Measurements from ENCODE around the gene RORC. TPM values are rescaled to one million over a fixed set of nuclear protein-coding genes. Genes with fewer than 3 reads are reported as not detected.
"Not testable (repeated sequence)": the region's sequence is repeated elsewhere in the genome, so short reads cannot be mapped to it uniquely, and the experiment has no call there.

RORC gene
- not detected in 2 replicates for total RNA-seq (2014; rRNA removed; shearing (Covaris generic); ENCODE audit: low replicate concordance)

DNA sequence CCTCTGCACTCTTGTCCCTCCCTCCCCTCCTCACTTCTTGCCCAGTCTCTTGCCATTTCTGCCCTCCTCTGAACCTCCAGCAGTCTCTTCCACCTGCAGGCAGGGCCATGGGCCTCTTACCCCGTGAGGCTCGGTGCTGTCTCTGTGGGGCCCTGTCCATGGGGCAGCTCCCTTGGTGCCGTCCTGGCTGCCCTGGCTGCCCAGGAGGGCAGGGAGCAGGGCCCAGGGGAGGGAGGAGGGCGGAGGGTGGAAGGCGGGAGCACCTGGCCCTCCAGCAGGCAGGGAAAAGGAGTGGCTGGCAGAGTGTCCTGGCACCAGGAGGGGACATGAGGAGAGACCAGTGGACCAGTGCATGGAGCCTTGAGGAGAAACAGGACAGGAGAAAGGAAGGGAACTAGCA, at the start of gene RORC:
RORC (minus strand) TSS at position 198 of the 400 bp plus-strand sequence; CDS start at position 160, 38 bp downstream.
- no peaks in the 10 kb centered on the region for H3K4me1 ChIP-seq (ENCODE audit: low read length)
- H3K27ac ChIP-seq (ENCODE audit: low read length) = no peak within 1 kb of the TSS
- H3K36me3 ChIP-seq (ENCODE audit: insufficient read depth, low read length) = no peaks in the 10 kb centered on the region
- no peak within 1 kb of the TSS for H2AFZ ChIP-seq (ENCODE audit: low read length)
- H3K4me2 ChIP-seq (ENCODE audit: low read depth, low read length, poor library complexity, severe bottlenecking) = no peak within 1 kb of the TSS
- no peaks in the 10 kb centered on the region for H3K79me2 ChIP-seq (ENCODE audit: low read length)
- DNase-seq = no peak
- no peaks in the 10 kb centered on the region for H3K27me3 ChIP-seq (ENCODE audit: low read length)
- H3K9me2 ChIP-seq (replicated peaks; ENCODE audit: insufficient read depth, low read length) = no peaks in the 10 kb centered on the region
- H4K20me1 ChIP-seq (ENCODE audit: insufficient read depth, low read depth, low read length) = no peaks in the 10 kb centered on the region
- H3K9me3 ChIP-seq (ENCODE audit: low read length) = no peaks in the 10 kb centered on the region
- no peak within 1 kb of the TSS for H3K4me3 ChIP-seq (ENCODE audit: low read length)
- no peak within 1 kb of the TSS for H3K9ac ChIP-seq (ENCODE audit: low read length)

DNA sequence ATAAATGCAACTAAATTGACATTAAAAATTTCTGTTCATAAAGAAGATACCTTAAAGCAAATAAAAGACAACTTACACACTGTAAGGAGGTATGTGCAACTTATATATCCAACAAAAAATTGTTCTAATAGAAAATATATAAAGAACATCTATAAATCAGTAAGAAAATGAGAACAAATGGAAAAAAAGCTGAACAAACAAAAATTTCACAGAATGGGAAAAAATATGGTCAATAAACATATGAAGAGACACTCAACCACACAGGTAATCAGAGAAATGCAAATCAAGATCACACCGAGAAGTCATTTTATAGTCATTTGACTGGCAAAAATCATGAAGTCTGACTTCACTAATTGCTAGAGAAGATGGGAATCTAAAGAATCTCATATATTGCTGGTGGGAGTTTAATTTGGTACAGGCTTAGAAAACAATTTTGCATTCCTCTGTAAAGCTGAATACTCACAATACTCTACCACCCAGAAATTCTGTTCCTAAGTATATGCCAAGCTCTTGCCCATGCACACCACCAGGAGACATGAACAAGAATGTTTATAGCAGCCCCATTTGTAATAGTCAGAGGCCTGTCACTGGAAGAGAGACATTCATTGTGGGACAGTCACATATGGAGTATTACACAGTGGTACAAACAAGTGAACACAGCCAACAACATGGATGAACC, 44.0 kb upstream of the RORC start:
- Histone ChIP-seq H3K79me2 (ENCODE audit: low read length) (no peaks in the 10 kb centered on the region), H3K9ac (ENCODE audit: low read length) (no peak overlapping the region), H3K27ac (ENCODE audit: low read length) (no peak overlapping the region), H4K20me1 (ENCODE audit: insufficient read depth, low read depth, low read length) (no peaks in the 10 kb centered on the region), H3K36me3 (ENCODE audit: insufficient read depth, low read length) (peaks cover 8% of the 10 kb centered on the region; the same call in 1 of the 2 replicates), H2AFZ (ENCODE audit: low read length) (no peak overlapping the region), H3K9me3 (ENCODE audit: low read length) (no peaks in the 10 kb centered on the region), H3K4me2 (ENCODE audit: low read depth, low read length, poor library complexity, severe bottlenecking) (no peak overlapping the region), H3K9me2 (replicated peaks; ENCODE audit: insufficient read depth, low read length) (no peaks in the 10 kb centered on the region), H3K4me3 (ENCODE audit: low read length) (no peak overlapping the region), H3K27me3 (ENCODE audit: low read length) (no peaks in the 10 kb centered on the region), H3K4me1 (ENCODE audit: low read length) (peaks cover 11% of the 10 kb centered on the region)
- no peak for DNase-seq

DNA sequence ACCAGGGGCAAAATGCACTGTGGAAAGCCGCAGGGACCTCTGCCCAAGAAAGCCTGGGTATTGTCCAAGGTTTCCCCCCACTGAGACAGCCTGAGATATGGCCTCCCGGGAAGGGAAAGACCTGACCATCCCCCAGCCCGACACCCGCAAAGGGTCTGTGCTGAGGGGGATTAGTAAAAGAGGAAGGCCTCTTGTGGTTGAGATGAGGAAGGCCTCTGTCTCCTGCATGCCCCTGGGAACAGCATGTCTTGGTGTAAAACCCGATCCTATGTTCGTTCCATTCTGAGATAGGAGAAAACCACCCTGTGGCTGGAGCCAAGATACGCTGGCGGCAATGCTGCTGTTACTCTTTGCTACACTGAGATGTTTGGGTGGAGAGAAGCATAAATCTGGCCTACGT, 41.2 kb upstream of the RORC start:
- not testable (repeated sequence) for H3K9me3 ChIP-seq (ENCODE audit: low read length); DNase-seq; H3K9ac ChIP-seq (ENCODE audit: low read length); H3K4me2 ChIP-seq (ENCODE audit: low read depth, low read length, poor library complexity, severe bottlenecking); H3K27ac ChIP-seq (ENCODE audit: low read length); H3K36me3 ChIP-seq (ENCODE audit: insufficient read depth, low read length); H3K9me2 ChIP-seq (replicated peaks; ENCODE audit: insufficient read depth, low read length); H2AFZ ChIP-seq (ENCODE audit: low read length); H3K79me2 ChIP-seq (ENCODE audit: low read length); H3K4me3 ChIP-seq (ENCODE audit: low read length); H3K27me3 ChIP-seq (ENCODE audit: low read length); H4K20me1 ChIP-seq (ENCODE audit: insufficient read depth, low read depth, low read length)
- peaks cover 11% of the 10 kb centered on the region for H3K4me1 ChIP-seq (ENCODE audit: low read length)

DNA sequence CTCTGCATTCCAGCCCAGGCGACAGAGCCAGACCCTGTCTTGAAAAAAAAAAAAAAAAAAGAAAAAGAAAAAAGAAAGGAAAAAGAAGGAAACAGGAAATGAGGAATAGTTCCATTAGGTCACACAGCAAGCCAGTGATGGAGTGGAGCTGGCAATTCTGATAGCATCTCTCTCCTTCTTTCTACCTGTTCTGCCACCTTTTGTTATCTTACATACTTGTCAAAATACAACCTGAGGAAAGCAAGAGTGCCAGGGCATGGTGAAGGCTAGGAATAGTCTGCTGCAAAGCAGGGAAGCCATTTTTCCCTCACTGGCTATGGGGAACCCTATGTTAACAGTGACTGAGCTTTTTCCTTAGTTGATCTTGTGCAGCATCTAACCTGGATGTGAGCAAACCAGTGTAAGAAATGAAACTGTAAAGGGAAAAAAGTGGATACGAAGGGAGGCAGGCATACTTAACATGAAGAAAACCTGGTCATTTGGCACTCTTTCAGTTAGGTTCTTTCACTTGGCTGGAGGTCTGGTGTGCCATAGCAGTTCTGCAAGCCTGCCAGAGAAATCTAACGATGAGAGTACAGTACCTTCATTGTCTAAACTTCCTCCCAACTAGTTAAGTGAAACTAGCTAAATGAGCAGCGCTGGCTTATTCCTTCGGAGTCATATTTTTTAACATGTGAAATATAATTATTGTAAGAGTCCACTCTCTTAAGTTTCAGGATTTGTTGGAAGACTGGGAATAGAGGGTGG, 39.9 kb upstream of the RORC start:
- no peak overlapping the region for H3K4me3 ChIP-seq (ENCODE audit: low read length)
- peaks cover 8% of the 10 kb centered on the region; the same call in 1 of the 2 replicates for H3K36me3 ChIP-seq (ENCODE audit: insufficient read depth, low read length)
- no peak overlapping the region for H2AFZ ChIP-seq (ENCODE audit: low read length)
- H3K4me1 ChIP-seq (ENCODE audit: low read length) = peaks cover 11% of the 10 kb centered on the region
- no peaks in the 10 kb centered on the region for H4K20me1 ChIP-seq (ENCODE audit: insufficient read depth, low read depth, low read length)
- H3K27me3 ChIP-seq (ENCODE audit: low read length) = no peaks in the 10 kb centered on the region
- no peak overlapping the region for H3K4me2 ChIP-seq (ENCODE audit: low read depth, low read length, poor library complexity, severe bottlenecking)
- no peaks in the 10 kb centered on the region for H3K9me2 ChIP-seq (replicated peaks; ENCODE audit: insufficient read depth, low read length)
- H3K9me3 ChIP-seq (ENCODE audit: low read length) = no peaks in the 10 kb centered on the region
- DNase-seq = no peak
- H3K9ac ChIP-seq (ENCODE audit: low read length) = no peak overlapping the region
- H3K79me2 ChIP-seq (ENCODE audit: low read length) = no peaks in the 10 kb centered on the region
- H3K27ac ChIP-seq (ENCODE audit: low read length) = no peak overlapping the region

DNA sequence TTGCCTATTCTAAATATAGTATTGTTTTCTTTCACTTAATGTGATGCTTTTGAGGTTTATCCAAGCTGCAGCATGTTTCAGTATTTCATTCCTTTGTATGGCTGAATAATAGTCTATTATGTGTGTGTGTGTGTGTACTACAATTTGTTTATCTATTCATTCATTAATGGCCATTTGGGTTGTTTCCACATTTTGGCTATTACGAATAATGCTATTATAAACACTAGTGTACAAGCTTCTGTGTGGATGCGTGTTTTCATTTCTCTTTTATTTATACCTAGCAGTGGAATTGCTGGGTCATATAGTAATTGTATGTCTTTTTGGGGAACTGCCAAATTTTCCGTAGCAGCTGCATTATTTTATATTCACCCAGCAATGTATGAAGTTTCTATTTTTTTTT, 36.9 kb upstream of the RORC start:
- H3K9me2 ChIP-seq (replicated peaks; ENCODE audit: insufficient read depth, low read length) = no peaks in the 10 kb centered on the region
- H3K9ac ChIP-seq (ENCODE audit: low read length) = no peak overlapping the region
- H3K36me3 ChIP-seq (ENCODE audit: insufficient read depth, low read length) = no peaks in the 10 kb centered on the region
- no peak for DNase-seq
- H3K9me3 ChIP-seq (ENCODE audit: low read length) = no peaks in the 10 kb centered on the region
- H3K27ac ChIP-seq (ENCODE audit: low read length) = no peak overlapping the region
- no peak overlapping the region for H2AFZ ChIP-seq (ENCODE audit: low read length)
- H3K4me2 ChIP-seq (ENCODE audit: low read depth, low read length, poor library complexity, severe bottlenecking) = no peak overlapping the region
- no peaks in the 10 kb centered on the region for H3K27me3 ChIP-seq (ENCODE audit: low read length)
- H3K4me3 ChIP-seq (ENCODE audit: low read length) = no peak overlapping the region
- no peaks in the 10 kb centered on the region for H3K79me2 ChIP-seq (ENCODE audit: low read length)
- no peaks in the 10 kb centered on the region for H3K4me1 ChIP-seq (ENCODE audit: low read length)
- no peaks in the 10 kb centered on the region for H4K20me1 ChIP-seq (ENCODE audit: insufficient read depth, low read depth, low read length)

DNA sequence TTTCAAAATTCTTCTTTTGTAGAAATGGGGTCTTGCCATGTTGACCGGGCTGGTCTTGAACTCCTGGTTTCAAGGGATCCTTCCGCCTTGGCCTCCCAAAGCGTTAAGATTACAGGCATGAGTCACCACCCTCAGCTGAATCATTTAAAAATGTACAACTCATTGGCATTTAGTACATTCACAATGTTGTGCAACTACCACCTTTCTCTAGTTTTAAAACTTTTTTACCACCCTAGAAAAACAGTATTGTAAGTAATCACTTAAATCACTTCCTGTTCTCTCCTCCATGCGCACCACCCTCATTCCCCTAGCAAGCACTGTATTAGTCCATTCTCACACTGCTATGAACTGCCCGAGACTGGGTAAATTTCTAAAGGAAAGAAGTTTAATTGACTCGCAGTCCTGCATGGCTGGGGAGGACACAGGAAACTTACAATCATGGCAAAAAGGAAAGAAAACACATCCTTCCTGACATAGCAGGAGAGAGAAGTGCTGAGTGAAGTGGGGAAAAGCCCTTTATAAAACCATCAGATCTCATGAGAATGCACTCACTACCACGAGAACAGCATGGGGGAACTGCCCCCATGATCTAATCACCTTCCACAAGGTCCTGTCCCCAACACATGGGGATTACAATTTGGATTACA, 36.3 kb upstream of the RORC start:
- no peak for DNase-seq
- Histone ChIP-seq H3K9me2 (replicated peaks; ENCODE audit: insufficient read depth, low read length) (no peaks in the 10 kb centered on the region), H4K20me1 (ENCODE audit: insufficient read depth, low read depth, low read length) (no peaks in the 10 kb centered on the region), H2AFZ (ENCODE audit: low read length) (no peak overlapping the region), H3K9me3 (ENCODE audit: low read length) (no peaks in the 10 kb centered on the region), H3K4me3 (ENCODE audit: low read length) (no peak overlapping the region), H3K36me3 (ENCODE audit: insufficient read depth, low read length) (no peaks in the 10 kb centered on the region), H3K4me2 (ENCODE audit: low read depth, low read length, poor library complexity, severe bottlenecking) (no peak overlapping the region), H3K9ac (ENCODE audit: low read length) (no peak overlapping the region), H3K4me1 (ENCODE audit: low read length) (no peaks in the 10 kb centered on the region), H3K27me3 (ENCODE audit: low read length) (no peaks in the 10 kb centered on the region), H3K79me2 (ENCODE audit: low read length) (no peaks in the 10 kb centered on the region), H3K27ac (ENCODE audit: low read length) (no peak overlapping the region)

DNA sequence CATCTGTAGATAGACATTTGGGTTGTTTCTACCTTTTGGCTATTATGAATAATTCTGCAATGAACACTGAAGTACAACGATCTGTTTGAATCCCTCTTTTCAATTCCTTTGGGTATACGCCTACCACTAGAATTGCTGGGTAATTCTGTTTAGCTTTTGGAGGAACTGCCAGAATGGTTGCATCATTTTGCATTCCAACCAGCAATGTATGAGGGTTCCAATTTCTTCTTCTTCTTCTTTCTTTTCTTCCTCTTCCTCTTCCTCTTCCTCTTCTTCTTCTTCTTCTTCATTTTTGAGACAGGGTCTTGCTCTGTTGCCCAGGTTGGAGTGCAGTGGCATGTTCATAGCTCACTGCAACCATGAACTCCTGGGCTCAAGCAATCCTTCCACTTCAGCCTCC, 35.7 kb upstream of the RORC start:
- Histone ChIP-seq H3K9ac (ENCODE audit: low read length) (no peak overlapping the region), H3K9me2 (replicated peaks; ENCODE audit: insufficient read depth, low read length) (no peaks in the 10 kb centered on the region), H3K36me3 (ENCODE audit: insufficient read depth, low read length) (no peaks in the 10 kb centered on the region), H3K4me1 (ENCODE audit: low read length) (no peaks in the 10 kb centered on the region), H4K20me1 (ENCODE audit: insufficient read depth, low read depth, low read length) (no peaks in the 10 kb centered on the region), H3K4me2 (ENCODE audit: low read depth, low read length, poor library complexity, severe bottlenecking) (no peak overlapping the region), H3K9me3 (ENCODE audit: low read length) (no peaks in the 10 kb centered on the region), H3K4me3 (ENCODE audit: low read length) (no peak overlapping the region), H3K27ac (ENCODE audit: low read length) (no peak overlapping the region), H3K79me2 (ENCODE audit: low read length) (no peaks in the 10 kb centered on the region), H2AFZ (ENCODE audit: low read length) (no peak overlapping the region), H3K27me3 (ENCODE audit: low read length) (no peaks in the 10 kb centered on the region)
- DNase-seq = no peak

DNA sequence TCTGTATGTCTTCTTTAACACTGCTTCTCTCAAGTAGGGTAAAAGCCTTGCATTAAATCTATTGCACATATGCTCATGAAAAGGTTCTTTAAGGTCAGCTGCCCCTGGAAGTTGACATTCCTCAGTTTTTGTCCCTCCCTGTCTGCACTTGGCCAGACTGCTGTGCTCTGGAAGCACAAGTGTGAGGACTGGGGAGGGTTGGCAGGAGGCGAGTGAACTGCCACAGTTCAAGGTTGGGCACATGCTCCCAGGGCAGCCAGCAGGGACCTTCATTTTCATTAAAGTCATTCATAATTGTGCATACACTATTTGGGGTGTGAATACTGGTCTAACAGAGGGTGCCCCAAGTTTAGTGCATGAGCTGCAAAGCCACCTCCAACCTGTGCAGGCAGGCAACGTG, 32.8 kb upstream of the RORC start:
- Histone ChIP-seq H3K9ac (ENCODE audit: low read length) (no peak overlapping the region), H3K27ac (ENCODE audit: low read length) (no peak overlapping the region), H4K20me1 (ENCODE audit: insufficient read depth, low read depth, low read length) (no peaks in the 10 kb centered on the region), H3K9me3 (ENCODE audit: low read length) (no peaks in the 10 kb centered on the region), H2AFZ (ENCODE audit: low read length) (no peak overlapping the region), H3K27me3 (ENCODE audit: low read length) (no peaks in the 10 kb centered on the region), H3K4me3 (ENCODE audit: low read length) (no peak overlapping the region), H3K9me2 (replicated peaks; ENCODE audit: insufficient read depth, low read length) (no peaks in the 10 kb centered on the region), H3K79me2 (ENCODE audit: low read length) (no peaks in the 10 kb centered on the region), H3K4me2 (ENCODE audit: low read depth, low read length, poor library complexity, severe bottlenecking) (no peak overlapping the region), H3K36me3 (ENCODE audit: insufficient read depth, low read length) (no peaks in the 10 kb centered on the region), H3K4me1 (ENCODE audit: low read length) (peaks cover 7% of the 10 kb centered on the region; the same call in 1 of the 2 replicates)
- no peak for DNase-seq
